Stimulated activated CD8-positive, alpha-beta memory T cell treated with anti-CD3 and anti-CD28 coated beads, Interleukin-7, amount 100 ng/mL, for 24 hours (primary cell): ENCODE data around the gene OBP2B.
"Not testable (repeated sequence)": the region's sequence is repeated elsewhere in the genome, so short reads cannot be mapped to it uniquely, and the experiment has no call there.

ENCODE experiments used
- DNase-seq: peaks from one replicate; pipeline ENCODE4 v3.0.0-alpha.2; 2020; ENCODE audit warnings: low read depth

Gene OBP2B

DNA sequence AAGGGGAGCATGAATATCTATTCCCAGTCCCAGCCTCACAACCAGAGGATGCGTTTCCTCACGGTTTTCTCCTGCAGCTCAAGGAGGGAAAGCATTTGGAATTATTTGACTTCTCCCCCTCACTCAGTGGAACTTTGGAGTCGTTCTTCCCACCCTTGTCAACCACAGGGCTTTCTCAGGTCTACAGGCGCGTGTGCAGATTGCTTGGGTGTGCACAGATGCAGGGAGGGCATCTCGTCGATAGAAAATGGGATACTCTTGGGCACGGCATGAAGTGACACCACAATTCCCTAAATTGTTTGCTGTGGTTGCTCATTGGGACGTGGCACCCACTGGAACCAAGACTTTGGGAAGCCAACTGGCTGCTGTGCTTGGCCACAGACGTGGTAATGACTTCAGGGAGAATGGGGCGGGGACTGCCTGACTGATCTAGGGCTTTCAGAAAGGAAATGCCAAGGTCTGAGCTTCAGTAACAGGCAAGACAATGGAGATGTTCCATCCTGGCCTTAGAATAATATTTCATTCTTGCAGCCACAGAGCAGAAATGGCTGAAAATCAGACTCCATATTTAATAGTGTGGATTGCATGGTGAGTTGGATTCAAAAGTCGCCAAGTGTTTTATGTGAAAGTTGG, 12.2 kb upstream of the OBP2B start:
- no peak for DNase-seq

DNA sequence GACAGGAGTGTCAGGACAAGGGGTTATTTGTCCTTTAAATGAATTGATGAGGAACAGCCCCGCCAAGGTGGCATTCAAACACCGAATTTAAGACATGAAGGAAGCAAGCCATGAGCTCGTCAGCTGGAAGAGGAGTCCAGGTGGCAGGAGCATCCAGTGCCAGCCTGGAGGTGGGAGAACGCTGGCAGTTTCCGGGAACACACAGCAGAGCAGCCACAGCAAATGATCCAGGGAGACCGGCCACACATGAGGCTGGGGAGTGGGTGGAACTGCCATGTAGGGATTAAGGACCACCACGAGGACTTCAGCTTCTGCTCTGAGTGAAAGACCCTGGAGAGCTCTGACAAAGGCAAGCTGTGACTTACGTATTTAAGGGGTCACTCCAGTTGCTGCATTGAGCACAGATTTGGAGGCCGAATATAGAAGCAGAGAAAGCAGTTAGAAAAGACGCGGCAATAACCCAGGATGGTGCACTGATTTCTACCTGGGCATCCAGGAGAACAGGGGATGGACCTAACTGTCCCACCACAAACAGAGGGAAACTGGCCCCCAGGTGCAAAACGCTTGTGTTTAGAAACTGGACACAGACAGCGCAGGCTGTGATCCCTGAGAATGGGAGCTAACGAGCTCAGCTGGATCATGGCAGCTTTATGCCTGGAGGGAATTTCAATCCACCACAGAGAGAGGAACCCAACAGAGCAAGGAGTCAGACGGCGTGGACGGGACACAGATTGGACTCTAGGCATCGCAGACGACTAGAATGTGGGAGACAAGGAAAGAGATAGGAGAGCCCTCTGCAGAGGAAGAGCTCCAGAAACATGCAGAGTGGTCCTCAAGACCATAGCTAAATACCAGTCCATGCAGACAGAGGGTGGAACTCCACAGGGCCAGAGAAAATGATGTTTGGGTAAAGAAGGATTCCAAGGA, 9.3 kb upstream of the OBP2B start:
- DNase-seq: not testable (repeated sequence)

DNA sequence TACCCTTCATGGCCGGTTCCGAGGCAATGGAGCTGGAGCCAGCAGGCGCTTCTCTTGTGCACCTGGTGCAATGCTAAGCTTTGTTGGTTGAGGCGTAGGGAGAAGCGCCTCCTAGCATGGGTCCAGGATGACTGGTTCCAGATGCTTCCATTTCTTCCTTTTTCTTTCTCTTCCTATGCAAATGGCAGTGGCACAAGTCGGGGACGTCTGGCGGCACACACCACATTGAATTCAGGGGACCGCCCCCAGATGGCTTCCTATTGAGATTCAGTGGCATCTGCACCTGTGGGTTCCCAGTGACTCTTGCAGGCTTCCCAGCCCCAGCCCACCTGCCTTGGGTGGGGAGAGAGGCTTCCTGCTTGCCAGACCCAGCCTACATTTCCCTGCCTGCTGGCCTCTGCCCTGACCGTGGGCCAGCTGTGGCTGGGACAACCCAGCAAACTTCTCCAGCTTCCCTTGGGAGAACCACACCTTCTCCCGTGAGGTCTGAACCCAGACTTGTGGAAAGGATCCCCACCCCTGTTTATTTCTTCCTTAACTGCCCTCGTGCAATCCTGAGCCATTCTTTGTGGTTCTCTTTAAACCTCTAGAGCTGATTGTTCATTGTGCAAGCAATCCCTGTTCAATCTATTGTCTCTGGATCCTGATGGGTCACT, 8.4 kb upstream of the OBP2B start:
- not testable (repeated sequence) for DNase-seq

DNA sequence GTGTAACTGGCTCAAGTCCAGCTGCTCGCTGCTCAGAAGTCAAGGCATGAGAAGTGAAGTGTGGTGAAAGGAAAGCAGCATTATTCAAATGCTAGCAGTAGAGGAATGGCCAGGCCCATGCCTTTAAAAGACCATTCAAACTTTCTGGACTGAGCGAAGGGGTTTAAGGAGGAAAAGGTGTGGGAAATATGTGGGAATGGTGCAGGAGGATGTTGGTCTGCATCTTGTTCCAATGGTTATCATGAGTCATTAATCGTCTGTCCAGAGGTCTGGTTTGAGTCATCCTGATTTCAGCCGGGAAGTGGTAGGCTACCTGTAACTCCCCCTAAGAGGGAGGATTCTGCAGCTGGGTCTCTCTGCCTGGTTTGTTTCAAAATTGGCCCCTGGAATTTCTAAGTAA, 5.2 kb upstream of the OBP2B start:
- not testable (repeated sequence) for DNase-seq

DNA sequence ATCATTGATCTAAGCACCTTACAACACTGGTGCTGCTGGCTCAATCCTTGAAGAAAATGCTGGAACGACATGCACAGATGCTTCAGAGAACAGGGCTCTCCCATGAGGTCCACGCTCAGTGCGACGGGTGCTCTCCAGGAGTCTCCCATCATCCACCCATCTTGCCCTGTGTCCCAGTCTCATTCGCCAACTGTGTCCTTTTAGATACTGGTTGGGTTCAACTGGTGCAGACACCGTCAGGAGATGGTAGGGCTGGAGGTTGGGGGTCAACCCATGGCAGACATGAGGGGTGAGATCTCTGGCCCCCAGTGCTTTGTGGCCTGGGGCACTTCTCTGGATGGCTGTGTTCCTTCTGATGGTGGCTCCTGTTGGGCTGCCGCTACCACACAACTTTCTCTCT, 1.6 kb upstream of the OBP2B start:
- no peak for DNase-seq

DNA sequence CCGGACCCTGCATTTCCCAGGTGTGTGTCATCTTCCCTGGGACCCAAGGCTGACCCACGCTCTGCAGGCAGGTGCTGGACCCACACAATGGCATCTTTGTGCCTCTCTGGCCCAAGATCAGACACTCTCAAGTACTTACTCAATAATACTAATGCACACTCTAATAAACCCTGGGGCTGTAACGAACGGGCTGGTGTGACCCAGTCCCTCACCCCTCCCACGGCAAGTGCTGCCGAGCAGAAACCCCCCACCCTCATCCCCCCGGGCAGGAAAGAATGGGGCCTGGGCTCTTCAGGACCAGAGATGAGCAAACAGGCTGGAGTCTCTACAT, 1.1 kb upstream of the OBP2B start:
- no peak for DNase-seq

DNA sequence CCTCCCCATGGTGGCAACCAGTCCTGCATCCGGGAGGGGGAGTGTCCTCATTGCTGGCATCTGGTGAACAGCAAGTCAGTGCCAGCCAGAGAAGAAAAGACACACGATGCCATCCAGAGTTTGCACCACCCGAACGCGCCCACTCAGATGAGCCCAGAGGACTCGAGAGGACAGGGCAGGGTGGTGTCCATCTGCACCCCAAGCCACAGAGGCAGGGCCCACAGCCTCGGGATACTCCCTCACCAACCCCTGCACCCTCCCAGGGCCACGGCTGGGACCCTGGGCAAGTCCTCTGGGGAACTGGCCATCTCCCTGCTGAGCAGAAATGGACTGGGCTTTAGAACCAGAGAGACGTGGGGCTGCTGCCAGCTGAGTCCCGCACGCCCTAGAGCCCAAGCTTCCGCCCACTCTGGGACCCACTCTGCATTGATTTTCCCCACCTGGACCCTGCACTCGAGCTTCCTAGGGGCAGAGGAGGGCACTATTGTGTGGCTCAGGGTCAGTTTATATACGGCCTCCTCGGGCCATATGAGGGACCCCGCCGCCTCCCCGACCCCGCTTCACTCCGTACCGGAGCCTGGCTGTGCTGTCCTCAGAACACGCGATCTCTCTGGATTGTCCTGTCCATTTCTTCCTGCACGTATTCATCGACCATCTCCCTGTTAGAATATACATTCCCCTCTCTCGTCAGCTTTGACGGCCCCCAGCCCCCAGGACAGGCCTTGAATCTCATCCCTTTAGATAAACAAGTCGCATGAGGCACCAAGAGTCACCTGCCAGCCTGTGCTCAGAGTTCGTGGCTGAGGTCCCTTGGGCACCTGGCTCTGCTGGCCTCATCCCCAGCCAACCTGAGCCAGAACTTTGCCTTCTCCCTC, 514 bp upstream of the OBP2B start:
- DNase-seq: not testable (repeated sequence)

DNA sequence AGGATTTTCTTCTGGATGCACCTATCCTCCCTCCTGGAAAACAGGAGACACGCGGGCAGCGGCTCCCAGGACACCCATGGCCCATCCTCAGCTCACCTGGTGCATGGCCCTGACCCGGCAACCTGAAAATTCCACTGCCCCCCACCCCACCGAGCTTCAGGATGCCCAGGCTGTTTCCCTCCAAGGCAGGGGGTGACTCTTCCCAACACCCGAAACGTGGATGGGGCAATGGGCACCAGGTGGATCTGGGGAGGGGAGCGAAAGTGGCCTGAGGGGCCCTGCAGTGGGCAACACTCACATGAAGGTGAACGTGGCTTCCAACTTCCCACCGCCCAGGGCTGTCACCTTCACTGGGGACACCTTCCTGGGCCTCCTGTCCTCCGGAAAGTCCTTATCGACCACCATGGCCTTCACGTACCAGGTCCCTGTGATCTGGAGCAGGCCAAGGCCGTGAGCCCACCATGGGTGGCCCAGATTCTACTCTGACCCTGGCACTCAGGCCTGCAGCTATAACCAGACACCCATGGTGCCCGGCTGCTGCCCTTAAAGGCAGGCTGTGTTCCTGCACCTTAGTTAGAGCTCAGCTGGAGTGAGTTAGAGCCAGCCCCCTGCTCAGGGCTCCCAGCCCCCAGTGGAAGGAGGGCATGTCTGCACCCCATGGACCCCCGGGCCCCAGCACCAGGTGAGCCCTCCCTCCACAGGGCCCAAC, 725 bp downstream of the OBP2B start:
- DNase-seq: not testable (repeated sequence)

DNA sequence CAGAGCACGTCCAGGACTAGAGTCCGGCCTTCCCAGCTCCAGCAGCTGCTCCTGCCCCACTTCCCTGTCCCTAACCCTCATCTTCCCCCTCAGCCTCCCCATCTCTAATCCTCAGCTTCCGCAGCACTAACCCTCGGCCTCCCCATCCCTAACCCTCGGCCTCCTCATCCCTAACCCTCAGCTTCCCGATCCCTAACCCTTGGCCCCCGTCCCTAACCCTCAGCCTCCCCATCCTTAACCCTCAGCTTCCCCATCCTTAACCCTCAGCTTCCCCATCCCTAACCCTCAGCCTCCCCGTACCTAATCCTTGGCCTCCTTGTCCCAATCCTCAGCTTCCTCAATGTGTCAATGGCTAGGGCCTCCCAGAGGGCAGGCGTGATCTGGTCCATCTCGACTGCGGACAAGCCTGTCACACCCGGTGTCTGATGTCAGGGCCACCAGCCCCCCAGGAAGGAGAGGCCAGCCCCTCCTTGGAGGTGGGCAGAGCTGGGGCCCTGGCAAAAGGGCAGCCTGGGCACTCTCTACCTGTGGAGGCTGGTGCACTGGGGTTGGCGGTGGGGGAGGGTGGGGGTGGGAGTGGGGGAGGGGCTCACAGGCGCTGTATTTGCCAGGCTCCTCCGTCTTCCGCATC, 1.4 kb downstream of the OBP2B start:
- no peak for DNase-seq

DNA sequence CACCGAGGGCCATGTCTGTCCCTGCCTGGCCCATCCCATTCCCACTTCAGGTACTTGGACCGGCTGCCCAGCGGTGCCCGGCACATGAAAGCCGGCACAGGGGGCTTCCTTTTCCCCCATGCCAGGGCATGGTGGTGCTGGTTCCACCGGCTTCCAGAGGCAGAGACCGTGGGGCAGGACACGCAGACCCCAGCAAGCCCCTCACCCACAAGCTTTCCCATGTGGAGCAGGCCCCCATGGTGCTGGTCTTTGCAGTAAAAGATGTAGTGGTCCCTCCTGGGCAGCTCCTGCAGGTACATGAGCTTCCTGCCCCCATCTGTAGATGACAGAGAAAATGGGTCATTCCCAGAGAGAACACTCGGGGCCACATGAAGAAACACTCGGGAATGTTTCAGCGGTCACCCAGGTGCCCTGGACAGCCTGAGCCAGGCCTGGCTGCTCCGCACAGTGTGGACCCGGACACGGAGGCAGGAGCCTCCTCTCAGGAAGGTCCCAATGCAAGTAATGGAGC, 2.0 kb downstream of the OBP2B start:
- no peak for DNase-seq

DNA sequence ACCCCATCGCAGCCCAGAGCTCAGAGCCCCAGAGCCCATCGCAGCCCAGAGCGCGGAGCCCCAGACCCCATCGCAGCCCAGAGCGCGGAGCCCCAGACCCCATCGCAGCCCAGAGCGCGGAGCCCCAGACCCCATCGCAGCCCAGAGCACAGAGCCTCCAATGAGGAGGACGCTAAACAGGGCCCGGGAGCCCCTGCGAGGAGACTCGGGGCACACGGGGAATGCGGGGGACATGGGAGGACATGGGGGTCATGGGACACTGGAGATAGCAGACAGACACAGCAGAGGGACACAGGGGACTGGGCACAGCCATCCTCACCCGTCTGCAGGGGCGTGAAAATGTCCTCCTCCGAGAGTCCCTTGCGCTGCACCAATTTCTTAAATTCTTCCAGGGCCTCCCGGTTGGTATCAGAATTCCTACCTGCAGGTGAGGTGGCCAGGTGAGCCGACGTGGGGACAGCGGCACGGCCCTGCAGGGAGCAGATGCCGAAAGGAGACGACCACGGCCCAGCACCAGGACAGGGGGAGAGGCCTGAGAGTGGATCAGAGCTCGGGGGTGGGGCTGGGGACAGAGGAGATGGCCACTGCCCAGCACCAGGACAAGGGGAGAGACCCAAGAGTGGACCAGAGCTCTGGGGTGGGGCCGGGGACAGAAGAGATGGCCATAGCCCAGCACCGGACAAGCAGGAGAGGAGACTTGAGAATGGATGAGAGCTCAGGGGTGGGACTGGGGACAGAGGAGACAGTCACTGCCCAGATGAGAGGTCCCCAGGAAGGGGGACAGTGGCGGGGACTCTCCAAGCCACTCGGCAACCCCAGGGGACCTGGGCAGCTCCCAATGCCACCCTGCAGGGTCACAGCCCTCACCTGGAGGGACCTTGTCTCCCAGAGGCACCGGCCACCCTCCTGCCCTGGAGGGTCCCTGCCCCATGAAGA, 2.8 kb downstream of the OBP2B start:
- DNase-seq: no peak

DNA sequence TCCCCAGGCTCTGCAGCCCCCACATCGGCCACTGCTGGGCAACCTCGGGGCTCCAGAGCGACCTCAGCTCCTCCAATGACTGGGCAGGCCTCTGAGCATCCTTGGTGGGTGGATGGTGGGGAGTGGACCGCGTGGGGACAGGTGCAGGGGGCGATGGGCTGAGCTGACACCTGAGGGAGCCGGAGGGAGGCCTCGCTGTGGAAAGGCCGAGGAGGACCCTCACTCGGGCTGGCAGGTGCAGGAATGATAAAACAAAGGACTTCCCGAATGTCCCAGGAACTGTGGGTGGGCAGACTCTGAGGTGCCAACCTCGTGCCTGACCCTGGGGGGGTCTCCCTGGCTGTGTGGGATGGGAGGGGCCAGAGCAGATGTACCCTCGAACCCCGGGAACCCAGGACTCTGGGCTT, 3.6 kb downstream of the OBP2B start:
- not testable (repeated sequence) for DNase-seq

DNA sequence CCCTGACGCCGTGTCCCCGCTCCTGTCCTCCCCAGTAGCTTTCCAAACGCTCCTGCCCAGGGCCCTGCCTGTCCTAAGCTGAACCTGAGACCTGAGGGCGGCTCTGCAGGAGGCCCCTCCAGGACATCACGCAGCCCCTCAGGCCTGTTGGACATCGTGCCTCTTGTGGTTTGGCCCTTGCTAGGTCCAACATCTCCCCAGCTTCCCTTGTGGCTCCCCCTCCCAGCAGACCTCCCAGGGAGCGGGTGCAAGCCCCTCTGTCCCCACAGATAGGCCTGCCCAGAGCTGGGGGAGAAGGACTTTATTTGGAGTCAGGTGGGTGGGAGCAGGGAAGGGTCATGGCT, 4.1 kb downstream of the OBP2B start:
- no peak for DNase-seq

DNA sequence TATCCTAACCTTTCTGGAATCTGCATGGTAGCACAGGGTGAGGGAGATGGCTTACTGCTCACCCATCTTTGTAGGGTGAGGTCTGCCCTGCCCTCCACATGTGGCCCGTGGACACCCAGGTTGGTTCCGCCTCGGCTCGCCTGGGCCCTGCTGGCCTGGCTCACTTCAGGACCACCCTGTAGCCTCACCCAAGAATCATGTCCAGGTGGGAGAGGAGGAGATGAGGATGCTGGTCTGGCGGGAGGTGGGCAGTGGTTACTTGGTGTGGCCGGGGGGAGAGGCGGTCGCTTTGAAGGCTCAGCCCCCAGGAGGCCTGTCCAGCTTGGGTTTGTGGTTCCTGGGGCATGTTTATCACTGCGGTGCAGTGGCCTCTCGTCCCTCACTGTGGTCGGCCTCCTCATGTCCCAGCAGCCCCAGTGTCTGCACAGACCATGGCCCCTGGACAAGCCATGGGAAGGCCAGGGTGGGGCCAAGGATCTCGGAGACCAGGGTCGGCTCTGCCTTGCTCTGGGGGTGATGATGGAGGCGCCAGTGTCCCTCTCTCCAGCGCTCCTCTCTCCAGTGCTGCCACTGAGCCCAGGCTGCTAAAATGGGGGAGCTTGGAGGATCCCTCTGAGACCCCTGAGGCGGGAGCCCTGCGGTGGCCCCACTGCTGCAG, 4.6 kb downstream of the OBP2B start:
- DNase-seq: no peak

DNA sequence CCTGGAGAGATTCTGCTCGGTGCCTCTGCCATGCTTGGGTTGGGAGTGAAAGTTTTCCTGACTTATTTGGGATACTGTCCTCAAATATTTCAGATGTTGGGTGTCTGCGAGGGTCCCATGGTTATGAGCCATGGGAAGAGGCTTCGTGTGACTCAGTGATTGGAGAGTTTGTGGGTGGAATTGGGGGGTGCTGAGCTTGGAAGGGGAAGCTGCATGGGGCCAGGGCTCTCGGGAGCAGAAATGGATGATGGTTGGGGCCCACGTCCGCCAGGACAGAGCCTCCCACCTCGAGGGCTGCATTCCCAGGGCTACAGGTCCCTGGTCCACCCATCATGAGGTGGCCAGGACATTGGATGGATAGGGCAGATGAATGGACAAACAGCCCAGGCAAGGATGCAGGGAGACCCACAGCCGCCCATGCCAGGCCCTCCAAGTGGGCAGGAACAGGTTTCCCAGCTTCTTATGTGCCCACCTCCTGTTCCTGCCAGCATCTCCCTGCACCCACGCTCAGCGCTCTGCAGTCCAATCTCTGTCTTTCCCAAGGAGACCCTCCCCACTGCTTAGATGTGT, 5.5 kb downstream of the OBP2B start:
- no peak for DNase-seq

DNA sequence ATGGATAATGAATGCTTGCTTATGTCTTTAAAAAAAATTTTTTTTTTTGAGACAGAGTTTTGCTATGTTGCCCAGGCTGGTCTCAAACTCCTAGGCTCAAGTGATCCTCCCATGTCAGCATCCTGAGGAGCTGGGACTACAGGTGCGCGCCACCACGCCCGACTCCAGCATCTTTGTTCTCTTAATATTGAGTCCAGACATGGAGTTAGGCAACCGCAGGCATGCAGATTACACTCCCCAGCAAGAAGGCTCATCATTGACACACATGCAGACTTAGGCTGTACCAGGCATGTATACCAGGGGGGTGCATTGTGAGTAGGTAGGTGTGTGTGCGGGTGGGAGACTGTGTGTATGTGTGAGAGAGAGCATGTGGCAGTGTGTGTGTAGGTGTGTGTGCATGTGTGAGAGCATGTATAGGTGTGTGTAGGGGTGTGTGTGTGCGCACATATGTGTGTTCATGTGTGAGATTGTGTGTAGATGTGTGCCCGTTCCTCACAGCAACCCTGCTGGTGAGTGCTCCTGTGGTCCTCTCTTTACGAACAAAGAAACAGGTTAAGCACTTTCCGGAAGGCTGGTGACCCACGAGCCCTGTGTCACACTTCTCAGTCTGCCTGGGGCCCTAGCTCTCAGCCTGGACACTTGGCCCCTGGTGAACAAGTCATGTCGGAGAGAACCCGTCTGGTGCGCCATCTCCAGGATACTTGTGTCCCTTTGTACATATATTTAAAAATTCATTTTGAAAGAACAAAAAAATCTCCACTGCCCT, 6.2 kb downstream of the OBP2B start:
- no peak for DNase-seq

DNA sequence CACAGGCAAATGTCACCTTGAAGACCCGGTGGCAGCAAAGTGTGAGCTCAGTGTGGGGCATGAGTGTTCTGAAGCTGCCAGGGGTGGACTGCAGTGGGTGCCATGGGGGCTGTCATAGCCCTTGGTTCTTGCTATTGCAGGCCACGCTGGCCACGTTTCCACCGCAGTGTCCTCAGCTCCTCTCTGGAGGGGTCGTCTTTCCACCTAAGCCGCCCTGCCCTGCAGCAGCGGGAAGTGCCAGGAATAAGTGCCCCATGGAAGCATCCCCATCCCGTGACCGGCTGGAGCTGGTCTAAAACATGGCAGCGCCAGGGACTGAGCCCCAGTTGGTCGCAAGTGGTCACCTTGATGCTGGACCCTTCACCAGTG, 6.9 kb downstream of the OBP2B start:
- no peak for DNase-seq
